DMS114 treated with DMSO at 0.1 percent for 48 hours (cell line): ENCODE measurements around the gene CDK14.

Experiments used
- DNase-seq: peaks from one replicate; lab custom pipeline; 2025; ENCODE audit not compliant: unreplicated experiment; lab: John Stamatoyannopoulos, UW

The CDK14 gene

DNA sequence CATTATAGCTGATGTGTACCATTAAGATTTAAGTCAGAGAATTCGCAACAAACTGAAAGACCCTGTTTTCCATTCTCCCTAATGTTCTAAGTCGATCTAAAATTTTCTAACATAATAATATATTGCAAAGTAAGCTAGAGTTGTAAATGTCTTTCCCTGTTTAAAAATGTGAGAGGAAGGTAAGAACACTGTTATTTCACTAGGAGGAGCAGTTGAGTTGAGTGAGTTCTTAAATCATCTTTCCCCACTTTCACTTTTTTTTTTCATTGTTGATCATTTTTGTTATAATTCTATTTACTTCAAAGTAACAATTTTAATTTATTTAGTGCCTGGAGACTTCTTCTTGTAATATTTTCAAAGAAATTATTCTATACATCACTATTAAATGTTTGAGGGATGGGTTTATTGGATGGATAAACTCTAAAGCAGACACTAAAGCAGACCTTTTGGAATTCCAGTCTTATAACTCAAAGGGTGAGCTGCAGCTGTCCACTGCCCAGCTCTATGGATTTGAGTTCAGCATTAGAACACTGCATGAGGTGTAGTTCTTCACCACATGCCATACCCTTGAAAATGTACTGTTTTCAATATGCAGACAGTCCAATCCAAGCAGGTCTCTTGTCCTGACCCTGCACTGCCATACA lies 486.9 kb downstream of the CDK14 start:
- peak; percentile 28 for DNase-seq

DNA sequence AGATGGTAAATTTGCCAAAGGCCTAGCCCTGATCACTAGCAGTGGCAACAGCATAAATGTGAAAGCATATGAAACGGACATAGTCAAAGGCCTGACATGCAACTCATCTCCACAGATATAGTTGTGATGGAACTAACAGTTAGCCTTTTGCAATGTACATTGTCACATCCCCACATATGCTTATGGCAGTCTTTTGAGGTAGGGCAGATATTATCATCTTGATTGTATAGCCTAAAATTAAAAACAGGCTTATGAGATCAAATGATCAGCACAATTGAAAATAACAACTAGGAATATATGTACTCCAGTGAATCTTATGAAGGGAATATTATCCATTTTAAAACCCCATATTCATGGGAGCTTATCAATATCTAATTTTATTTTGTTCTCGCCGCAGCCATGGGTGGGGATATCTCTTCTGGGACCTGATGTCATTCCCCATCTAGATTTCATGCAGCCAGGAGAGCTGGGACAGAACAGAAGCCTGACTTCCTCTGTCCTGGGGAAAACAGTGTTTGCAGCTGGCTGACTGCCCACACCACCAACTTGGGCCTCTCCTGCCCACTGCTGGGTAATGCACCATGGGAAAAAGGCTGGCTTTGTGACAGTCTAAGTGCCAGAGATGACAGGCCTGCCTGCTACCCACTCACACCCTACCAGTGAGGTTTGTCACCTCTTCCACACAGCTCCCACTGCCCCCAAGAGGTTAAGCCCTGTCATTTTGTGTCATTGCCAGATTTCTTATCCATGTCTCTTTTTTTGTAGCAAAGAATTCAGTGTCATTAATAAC lies 487.9 kb downstream of the CDK14 start:
- DNase-seq, result no peak

- DNase-seq, result no peak
These were observed 489.1 kb downstream of the CDK14 start for GRCh38 chr7:91085175-91085574.

DNA sequence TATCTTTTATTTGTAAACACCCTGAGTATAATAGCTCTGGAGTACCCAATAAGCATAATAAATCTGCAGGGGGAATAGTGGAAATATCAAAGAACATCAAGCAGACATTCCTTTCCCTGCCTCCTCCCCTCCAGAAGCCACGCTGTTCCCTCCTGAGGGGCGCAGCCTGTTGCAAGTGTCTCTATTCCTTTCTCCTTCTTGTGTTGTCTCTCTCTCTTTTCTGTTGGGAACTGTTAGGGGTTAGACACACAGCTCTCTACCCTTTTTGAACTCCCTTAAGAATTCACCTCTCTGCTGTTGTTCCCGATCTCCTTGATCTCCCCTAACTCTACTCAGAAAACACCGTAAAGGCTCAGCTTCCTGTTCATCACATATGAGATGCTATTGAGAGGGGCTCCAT lies 490.1 kb downstream of the CDK14 start:
- no peak for DNase-seq

DNA sequence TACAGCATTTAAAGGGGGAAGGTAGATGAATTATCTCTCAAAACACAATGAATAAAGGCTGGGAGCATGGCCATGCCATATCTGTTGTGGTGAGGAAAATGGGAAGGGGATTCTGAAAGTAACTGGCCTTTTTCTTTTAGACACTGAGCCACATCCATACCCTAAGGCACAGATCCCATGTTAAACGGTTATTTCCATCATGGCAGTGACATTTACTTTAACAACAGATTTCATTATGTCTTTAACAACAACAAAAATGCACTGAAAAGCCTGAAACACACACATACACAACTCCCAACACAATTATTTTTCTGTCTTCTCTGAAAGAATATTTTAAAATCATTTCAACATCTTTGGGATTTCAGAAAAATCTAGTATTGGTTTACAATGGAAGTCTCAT lies 492.0 kb downstream of the CDK14 start:
- no peak for DNase-seq

DNA sequence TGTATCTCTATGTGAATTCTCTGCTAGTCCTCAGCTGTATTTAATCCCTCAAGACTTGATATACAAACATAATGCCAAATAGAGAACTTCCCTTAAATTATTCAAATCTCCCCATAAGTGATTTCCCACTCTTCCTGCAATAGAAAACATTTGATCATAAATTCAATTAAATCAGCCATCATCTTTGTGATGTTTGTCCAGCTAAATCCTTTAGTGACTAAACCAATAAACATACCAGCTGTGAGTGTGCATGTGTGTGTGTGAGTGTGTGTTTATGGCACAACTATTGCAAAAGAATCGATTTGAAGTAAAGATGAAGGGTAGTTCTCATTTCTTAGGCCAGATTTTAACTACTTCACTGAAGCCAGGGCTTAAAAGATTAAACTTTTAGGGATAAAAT lies 492.6 kb downstream of the CDK14 start:
- no peak for DNase-seq

DNA sequence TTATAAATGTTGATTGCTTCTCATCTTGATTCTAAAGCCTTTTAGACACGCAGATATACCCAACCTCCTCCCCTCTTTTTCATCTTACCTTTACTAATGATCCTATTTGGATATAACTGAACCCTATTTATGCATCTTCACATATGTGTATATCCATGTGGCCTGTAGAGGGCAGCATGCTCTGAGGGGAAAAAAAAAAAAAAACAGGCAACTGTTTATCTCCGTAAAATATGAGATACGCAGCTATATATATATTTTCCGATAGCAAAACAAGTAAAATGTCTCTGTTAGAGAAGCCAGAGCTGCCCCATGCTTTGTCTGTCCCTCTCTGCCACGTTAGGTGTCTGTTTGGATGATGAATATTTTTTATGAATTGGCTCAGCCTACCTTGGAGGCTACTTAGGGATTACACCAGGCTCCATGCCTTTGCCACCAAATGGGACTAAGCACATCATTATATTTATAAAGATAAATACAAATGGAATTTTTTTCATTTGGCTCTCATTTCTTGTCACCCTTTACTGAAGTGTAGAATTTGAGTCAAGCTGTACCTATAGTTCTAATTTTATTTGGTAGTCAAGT lies 493.4 kb downstream of the CDK14 start:
- DNase-seq, result peak; percentile 38

DNA sequence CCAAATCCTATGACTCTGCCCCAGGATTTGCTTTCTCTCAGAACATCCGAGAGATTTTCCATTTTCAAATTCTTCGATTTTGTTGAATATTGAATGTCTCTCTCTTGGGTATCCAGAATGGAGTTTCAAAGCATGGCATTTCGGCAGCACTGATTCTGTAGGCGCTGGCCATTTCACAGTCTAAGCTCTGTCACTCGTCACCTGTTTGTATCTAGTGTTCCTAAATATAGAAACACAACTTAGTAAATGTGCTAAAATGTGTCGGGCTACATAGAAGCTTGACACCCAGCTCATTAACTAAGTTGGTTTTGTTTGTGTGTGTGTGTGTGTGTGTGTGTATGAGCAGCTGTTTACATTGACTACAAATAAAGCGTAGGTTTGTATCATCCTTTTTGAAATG lies 494.6 kb downstream of the CDK14 start:
- no peak for DNase-seq

DNA sequence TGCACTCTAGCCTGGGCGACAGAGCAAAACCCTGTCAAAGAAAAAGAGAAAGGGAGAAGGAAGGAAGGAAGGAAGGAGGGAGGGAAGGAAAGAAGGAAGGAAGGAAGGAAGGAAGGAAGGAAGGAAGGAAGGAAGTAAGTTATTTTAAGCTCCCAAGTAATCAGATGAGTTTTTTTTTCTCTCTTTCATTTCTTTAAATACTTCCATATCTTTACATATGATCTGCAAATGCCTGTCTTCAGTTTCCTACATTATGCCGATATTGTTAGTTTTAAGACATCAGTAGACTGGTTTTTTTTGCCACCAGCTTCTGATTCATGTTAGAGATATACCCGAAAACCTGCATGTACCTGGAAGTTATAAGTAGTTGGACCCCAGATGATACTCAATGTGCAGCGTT lies 495.5 kb downstream of the CDK14 start:
- DNase-seq, result no peak

DNA sequence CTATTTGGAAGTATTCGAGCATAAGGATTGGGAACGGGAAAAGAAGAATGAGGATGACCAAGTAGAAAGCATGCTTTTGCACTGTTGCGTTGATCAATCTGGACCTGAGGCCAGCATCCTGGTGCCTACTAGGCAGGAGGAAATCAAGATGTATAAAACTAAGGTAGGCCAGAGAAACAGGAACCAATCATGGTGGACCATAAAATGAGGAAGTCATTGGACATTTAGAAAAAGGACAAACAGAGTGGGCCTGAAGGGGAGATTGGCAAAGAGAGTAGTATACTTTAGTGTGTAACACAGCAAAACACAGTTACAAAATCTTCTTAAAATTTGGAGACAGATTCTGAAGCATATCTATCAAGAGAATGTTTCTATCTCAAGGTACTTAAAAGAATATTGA lies 497.1 kb downstream of the CDK14 start:
- no peak for DNase-seq

- DNase-seq, result no peak
These were observed 502.4 kb downstream of the CDK14 start for GRCh38 chr7:91098566-91098965.

DNA sequence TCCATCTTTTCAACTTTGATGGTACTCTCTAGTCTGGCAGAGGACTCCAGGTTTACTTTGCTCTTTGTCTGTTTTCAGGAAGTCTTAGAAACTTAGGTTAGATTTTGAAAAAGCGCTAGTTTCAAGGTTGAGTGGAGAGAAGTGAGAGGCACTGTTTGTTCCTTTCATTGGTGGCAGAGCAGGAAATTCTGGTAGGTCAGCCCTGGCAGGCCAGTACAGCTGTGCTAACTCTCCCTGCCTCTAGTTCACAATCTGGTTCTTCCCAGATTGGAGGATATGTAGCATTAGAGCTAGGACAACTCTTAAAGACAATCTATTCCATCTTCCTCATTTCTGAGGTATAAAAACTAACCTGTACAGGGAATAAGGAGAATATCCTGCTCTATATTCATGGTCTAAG lies 507.2 kb downstream of the CDK14 start:
- no peak for DNase-seq

- DNase-seq, result no peak
These were observed 511.3 kb downstream of the CDK14 start for GRCh38 chr7:91107460-91107859.

DNA sequence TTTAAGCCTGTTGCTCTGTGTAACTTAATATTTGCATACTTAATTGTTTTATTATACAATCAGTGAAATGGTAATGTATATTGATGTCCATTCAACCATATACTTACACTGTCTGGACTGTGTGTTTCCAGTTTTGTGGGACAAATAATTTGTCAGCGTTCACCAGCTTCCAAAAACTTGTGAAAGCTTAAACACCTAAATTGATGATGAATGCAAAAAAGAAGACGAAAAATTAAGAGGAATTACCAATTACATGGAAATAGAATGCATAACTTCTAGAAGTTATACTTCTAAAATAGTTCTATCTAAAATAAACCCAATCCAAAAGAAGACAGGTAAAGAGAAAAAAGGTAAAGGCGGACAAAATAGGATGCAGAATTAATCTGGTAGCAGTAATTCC lies 513.1 kb downstream of the CDK14 start:
- no peak for DNase-seq

DNA sequence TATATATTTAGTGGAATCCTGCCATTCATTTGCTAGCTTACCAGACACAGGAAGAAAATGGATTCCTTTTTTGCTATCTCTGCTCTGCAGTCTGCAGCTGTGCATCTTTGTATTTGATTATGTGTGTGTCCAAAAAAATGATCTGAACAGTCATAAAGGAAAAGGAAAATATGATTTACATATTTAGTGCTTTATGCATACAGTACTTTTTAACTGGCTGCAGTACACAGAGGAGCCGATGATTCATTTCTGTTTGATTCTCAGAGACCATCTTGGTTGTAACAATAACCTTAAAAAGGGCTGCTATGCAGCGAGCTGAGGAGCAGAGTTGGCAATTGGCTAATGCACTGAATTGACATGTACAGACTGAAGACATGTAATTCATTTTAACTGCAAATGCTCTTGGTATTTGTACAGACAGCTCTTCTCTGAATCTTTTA lies 516.8 kb downstream of the CDK14 start:
- DNase-seq, result no peak

GRCh38 chr7:91114232-91114631 lies 518.1 kb downstream of the CDK14 start:
- DNase-seq, result no peak

- DNase-seq, result no peak
These were observed 530.6 kb downstream of the CDK14 start for GRCh38 chr7:91126762-91127161.

- no peak for DNase-seq
These were observed 531.2 kb downstream of the CDK14 start for GRCh38 chr7:91127325-91127724.

DNA sequence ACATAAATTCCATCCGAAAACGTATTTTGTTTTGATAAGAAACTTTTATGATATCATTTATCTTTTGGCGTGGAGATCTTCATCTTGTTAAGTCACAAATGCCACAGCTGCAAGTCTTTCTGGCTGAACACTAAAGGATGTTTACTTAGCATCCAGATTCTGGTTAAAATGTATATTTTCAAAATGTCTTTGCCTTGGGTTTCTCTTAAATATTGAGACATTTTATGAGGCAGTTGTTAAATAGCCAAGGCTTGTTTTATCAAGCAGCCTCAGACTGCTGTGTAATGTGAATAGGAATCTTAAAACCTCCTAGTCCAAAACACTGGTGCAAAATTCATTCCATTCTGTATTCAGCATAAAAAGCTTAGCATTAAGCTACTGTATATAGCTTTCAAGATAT lies 531.8 kb downstream of the CDK14 start:
- no peak for DNase-seq

- peak; percentile 13 for DNase-seq
These were observed 532.7 kb downstream of the CDK14 start for GRCh38 chr7:91128683-91129348.

DNA sequence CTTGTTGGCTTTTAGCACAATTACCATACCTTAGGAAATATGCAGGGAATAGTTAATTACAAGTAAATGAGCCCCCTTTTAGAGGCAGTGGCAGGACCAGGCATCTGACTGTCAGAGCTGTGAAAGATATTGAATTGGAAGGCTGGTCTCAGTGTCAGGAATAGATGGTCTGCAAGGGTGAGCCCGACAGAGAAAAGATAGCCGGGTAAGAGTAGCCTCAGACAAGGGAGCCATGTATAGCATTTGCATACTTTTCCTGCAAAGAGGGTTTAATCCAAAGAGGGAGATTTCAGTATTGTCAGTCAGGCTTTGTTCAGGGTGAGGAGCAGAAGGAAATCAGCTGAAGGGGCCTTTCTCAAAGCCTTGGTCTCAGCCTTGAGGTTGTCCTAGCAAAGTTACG lies 539.2 kb downstream of the CDK14 start:
- no peak for DNase-seq
